Measurements from ENCODE around the gene SLC48A1.
A peak's percentile ranks its signal among the peaks of the same experiment; 100 is the strongest.

The SLC48A1 gene

DNA sequence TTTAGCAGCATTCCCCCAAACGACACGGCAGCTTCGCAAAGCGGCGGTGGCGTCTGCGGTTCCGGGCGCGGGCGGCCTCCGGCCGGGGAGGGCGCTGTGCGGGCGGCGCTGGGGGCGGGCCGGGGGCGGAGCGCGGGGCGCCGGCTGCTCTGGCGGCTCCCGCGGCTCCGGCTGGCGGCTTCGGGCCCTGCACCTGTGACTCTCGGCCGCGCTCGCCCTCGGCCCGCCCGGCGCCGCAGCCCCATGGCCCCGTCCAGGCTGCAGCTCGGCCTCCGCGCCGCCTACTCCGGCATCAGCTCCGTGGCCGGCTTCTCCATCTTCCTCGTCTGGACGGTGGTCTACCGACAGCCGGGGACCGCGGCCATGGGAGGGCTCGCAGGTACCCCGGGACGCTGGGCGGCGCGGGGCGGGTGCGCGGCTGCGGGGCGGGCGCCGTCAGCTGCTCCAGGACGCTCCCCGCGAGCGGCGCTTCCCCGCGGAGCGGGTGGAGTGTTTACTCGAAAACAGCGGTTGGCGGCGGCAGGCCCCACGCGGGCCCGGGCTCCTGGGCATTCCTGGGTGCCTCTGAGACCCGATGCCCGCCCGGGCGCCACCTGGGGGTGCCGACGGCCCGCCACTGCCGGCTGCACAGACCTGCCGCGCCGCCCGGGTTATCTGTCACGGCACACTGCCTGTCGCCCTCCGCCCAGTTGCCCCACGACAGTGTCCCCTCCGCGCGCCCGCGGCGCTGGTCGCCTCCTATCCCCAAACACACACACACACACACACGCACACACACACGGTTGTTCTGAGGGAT is at the start of gene SLC48A1:
Gene SLC48A1 (plus strand): TSS at position 177 of the 796 bp plus-strand sequence. CDS start 67 bp downstream, at position 244.
- peak; percentile 71 to 72 for DNase-seq

DNA sequence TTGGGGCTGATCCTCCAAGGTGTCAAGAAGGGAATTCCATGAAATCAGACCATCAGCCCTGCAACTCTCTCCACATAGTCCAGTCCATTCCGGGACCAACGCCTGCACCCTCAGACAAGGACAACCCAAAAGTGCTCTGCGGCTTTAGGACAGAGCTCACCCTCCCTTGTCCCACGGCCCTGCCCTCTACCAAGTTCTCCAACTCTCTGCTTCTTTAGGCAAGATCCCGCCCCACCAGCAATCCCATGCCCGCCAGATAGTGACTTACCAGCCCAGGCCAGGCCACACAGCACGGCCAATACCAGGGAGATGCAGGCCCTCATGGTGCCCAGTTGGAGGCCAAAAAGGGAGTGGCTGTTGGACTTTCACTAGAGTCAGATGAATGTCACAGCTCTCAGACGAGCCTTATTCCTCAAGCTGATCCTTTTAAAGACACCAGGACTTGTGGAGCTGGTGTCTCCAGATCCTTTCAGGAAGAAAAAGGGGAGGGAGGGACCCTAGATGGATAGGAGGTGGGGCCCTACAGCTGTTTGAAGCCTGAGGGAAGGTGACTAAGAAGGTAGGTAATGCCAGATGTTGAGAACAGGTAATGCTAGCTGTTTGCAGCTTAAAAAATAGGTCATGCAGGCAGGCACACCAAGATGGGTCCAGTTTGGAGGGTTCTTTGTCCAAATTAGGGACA is 47.8 kb upstream of the SLC48A1 start, which contains the start of gene ENDOU:
Gene ENDOU (minus strand): TSS at position 400 of the 682 bp plus-strand sequence. CDS start 77 bp downstream, at position 323.
- no peak for DNase-seq

DNA sequence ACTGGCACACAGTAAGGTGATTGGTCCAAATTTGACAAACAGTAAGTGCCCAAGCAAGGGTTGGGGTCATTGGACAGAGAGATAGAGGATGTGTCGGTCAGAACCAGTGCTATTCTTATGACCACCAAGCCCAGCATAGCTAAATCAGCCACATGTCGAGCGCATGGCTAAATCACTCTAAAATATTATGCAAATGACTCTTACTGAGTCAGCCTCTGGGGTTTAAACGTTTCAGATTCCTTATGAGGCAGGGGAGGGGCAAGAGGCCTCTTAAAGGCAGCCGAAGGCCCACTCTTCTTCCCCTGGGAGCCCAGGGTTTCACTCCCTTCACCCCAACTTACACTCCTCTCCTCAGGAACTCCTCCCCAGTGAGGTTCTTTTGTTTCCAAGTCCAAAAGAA is 47.1 kb upstream of the SLC48A1 start:
- no peak for DNase-seq

DNA sequence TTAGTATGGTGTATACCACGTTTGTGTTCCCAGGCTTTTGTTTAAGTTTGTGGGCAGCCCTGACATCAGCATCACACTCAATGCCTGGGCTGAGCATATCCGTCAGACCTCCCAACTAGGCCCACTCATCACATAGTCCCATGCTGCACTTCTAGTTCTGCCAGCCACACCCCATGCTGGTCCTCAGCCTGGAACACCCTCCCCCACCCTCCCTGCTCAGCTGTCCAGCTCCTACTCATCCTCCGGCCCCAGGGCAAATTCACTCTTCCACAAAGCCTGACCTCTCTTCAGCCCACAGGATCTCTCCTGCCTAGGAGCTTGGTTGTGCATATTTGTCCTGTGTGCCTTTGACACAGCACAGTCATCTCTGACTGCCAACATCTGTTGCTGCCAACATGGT is 43.8 kb upstream of the SLC48A1 start:
- no peak for DNase-seq

DNA sequence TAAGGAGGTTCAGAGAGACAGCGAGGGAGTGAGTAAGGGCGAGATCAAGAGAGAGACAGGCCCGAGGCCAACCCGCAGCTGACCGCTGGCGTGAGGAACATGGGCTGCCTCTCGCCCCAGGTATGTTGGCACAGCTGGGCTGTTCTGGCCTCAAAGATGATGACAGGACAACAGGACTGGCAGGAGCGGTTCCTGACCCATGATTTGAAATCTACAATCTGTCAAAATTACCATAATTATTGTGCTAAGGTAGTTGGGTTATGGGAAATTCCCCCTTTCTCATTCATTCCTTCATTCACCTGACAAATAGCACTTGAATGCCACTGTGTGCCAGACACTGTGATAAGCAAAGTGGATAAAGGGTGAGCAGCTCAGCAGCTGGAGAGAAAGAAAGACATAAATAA is 42.7 kb upstream of the SLC48A1 start:
- DNase-seq: no peak

DNA sequence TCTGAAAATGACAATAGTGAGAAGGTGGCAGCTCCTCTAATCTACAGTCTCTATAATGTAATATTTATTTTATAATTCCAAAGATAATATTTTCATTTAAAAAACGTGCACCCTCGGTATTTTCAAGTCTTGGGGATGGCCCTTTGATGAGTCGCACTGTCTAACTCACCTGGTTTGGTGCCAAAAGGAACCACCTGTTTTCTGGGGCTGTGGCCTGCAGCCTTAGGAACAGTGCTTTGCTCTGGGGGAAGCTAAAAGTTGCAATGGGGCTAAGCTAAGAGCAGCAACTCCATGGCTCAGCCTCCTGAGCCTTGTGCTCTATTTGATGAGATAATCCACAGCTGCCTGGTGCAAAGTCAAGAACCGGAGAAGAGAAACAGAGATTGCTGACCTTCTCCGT is 41.3 kb upstream of the SLC48A1 start:
- no peak for DNase-seq

DNA sequence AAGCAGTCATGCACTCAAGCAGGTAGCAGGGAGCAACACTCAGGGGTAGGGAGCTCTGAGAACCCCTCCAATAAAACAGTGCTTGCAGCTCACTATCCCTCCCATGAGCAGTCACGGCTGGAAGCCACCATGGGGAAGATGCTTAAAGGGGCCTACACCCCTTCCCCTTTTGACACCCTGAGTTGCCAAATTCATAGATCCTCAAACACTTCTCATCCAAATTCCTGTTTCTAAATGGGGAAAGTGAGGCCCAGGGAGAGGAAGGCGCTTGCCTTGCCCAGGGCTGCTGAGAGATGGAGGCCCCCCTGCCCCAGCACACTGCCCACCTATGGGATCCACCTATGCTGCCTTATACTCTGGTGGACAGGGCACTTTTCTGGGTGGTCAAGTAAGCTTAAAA is 40.5 kb upstream of the SLC48A1 start:
- no peak for DNase-seq

DNA sequence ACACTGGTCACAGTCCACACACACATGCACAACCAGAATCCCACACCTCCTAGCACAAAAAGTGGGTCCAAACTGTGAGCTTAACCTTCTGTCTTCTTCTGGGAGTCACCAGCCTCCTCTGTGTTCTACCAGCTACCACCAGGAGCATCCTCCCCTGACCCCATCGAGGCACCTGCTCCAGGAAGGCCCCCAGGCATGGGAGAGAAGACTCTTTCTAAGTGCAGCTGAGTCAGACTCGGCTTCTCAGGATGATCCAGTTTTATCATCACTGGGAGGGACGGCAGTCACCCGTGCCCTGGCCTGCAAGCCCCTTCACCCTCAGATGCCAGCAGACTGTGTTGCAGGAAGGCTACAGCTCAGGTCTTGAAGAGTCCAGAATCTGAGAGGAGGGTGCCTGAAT is 39.9 kb upstream of the SLC48A1 start:
- DNase-seq: no peak

DNA sequence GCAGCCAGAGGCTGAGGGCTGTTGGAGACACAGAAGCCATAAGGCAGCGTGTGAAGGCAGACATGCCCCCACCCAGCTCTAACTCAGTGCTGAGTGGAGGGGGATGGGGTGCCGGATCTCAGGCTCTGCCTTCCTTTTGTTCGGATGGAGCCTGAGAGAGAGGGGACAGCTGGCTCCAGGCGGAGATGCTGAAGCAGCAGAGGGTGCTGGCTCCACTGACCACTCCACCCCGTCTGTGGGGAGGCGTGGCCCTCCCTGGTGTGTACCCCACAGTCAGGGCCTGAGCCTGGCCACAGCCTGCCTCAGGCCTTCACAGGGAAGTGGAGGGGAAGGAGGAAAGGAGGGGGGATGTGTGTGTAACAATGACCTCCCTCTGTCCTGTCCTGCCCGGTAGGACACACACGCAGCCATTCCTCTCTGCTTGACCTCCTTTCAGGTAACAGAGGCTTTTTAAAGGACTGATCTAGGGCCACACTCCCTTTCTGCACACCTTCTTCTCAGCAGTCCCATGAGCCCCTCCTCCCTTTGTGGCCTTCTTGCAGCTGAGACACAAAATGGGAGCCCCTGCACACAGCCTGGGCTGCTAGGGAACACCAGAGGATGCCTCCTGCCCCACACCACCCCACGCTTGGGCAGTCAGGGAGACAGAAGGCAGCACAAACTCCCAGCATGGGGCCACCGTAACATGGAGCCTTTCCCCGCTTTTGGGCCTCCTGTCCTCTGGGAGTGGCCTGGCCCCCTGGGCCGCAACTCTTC is 38.1 kb upstream of the SLC48A1 start:
- DNase-seq: no peak

DNA sequence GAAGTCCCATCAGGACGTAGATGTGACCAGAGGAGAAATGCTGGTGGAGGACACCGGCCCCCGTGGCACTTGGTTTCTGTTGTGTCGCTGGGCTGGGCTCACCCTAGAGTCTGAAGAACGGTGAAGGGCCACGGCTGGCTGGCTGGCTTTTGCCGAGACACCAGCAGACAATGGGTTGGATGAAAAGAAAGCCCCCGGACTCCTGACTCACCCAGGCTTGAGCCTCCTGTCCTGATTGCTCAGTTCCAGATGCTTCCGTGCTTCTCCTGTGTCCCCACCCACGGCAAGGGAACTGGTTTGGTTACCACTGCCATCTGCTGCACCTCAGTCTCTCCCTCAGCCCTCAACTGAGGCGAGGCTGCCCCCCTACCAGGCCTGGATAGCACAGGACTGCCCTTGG is 37.4 kb upstream of the SLC48A1 start:
- no peak for DNase-seq

DNA sequence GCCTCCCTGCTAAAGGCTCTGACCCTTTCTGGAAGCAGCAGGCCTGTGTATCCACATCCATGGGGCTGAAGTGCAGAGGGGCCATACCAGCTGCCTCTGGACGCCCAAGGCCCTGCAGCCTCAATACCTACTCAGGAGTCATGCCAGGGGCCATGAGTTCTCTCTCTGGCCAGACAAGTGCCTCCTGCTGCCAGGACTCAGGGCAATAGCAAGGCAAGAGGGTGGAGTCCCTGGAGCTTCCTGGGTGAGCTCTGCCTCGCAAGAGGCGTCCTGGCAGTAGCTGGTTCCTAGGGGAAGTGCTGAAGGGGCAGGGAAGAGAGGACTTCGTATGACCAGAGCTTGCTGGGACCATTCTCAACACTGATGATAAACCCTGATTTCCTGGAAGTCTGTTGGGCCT is 36.8 kb upstream of the SLC48A1 start:
- no peak for DNase-seq

DNA sequence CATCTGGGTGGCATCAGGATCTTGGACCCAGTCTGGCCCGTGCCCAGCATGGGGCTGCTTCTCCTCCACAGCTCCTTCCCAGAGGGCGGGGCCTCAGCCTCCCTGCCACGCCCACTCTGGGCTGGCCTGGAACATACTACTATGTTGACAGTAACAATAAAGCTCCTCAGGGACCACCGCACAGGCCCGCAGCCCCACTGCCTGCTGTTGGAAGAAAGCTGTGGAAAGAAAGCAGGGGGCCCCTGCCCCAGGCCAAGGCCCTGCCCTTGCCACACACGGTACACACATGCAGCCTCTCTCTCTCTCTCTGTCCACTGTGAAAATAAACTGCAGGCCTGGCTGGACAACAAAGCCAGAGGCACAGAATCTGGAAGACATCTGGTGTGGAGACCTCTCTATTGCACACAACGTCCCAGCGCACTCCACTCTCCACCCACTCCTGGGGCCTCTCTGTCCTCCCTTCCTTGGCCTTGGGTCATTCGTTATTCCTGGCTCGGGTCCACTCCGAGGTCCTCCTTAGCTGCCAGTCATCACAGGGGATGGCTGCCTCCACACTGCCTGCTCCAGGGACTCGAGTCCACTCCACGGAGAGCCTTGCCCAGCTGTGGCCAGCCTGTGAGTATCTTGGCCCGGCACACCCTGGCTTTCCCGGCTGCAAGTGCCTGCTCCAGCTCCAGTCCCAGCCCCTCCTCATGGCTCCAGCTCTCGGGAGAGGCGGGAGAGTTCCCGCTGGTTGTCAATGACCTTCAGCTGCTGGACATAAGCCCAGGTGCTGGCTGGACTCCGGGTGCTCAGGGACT is 36.0 kb upstream of the SLC48A1 start:
- DNase-seq: no peak

DNA sequence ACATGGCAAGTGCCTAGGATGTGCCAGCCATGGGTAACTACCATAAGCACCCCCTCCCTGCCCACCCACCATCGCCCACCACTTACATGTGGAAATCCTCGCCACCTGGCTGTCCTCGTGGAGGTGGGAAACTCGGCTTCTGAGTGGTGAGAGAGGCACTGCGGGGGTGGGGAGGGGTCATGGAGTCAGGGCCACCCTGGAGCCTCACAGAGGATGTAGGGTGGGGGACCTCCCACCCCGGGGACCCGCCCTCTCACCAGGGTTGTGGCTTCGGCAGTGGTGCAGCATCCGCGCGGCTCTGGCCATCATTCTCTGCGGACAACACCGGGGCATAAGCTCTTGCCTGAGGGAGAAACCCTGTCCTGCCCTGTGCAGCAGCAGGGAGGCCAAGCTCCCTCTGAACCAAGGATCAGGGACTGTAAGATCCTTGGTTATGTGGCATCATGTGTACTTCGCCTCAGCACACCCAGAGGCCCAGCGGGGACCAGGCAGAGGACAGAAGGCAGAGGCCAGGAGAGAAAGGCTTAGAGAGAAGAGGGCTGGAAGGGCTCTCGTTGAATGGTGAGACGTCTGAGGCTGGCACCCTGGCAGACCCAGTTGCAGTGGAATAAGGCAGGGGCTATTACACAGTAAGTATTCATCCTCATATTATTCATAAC is 35.0 kb upstream of the SLC48A1 start:
- DNase-seq: no peak

DNA sequence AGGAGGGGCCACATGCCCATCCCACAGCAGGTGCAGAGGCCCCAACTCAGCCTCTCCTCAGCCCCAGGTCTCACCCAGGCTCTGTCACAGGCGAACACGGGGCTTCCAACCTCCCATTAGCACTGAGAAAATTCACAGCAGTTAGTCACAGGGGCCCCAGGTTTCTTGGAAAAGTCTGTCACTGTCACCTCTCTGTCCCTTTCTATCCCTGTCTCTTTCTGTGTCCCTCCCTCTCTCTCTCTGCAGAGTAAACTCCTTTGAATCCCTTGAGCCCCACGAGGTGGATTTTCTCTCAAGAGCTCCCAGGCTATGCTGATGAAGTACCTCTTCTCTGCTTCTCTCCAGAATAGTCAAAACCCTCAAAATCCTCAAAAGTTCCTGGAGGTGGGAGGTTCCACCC is 33.7 kb upstream of the SLC48A1 start:
- DNase-seq: no peak

DNA sequence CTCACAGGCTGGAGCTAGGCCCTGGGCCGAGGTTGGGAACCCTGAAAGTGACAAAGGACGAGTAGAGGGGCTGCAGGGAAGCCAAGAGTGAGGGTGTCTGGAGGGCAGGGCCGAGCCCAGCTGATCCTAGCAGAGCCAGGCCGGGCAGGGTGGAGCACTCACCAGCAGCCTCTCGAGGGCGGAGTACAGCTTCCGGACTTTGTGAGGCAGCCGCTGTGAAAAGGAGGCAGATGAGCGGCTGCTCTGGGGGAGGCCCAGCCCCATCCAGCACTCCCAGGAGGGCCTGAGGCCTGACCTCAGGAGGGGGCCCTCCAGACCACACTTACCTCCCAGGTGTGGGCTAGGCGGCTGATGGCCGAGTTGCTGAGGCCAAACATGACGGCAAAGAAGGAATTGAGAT is 33.1 kb upstream of the SLC48A1 start:
- no peak for DNase-seq

DNA sequence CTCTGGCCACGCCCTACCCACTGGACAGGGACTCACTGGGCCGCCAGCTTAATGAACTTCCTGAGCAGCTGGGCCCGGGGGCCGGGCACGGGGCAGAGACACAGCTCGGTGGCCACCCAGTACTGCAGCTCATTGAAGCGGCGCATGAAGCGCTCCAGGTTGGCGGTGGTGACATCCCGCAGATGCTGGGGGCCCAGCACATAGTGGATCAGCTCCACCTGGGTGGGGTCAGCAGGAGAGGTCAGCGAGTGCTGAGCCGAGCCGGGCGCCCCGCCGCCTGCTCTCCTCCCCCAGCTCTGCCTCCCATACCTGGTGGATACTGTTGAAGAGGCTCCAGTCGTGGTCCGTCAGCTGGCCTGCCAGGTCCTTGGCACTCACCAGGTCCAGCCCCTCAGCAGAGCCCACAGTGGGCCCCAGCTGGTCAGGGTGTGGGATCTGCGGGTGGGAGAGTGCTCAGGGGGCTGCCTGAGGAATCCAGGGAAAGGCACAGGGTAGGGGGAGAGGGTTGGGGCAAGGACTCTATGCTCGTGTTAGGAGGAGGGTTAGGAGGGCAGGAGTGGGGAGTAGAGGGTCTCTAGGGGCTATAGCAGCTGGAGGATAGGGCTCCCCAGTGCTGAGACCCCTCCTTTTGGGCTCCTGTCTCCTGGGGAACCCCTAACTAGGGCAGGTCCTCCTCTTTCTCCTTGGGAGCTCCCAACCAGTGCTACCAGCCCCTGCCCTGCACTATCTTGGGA is 32.3 kb upstream of the SLC48A1 start:
- no peak for DNase-seq

DNA sequence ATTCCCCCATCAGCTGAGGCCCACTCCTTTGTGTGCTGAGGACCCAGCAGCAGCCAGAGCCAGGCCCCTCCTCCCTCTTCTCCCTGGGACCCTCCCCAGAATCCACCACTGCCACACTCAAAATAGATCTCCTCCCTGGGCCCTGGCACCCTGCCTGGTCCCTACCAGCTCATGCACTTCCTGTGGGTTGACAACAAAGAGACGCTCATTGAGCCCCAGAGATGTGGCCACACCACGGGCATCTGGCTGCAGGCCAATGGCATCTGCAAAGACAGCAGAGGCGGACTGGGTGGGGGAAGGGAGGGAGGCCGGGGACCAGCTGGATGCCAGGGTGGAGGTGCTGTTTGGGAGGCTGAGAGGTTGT is 31.7 kb upstream of the SLC48A1 start:
- DNase-seq: peak; percentile 74 to 81

DNA sequence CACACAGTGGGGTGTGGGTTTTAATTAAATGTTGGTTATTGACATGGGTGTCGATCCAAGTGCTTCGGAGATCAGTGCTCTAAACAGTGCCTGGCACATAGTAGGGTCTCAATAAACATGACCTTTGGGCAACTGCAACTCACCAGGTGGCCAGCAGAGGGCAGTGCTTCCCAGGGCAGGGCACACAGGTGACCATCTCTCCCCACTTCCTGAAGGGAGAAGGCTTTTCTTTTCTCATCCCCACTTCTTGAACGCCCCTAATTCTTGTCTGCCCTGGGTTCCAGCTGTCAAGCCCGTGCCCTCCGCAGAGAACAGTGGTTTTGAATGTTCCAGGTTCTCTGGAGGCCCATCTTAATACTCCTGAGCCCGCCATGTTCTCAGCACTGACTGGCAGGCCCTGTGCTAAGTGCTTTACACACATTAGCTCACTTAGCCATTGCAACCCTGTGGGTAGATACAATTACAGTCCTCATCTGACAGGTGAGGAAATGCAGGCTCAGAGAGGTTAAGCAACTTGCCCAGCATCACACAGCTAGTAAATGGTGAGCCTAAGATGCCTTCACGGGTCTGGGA is 30.7 kb upstream of the SLC48A1 start:
- peak; percentile 67 to 76 for DNase-seq

DNA sequence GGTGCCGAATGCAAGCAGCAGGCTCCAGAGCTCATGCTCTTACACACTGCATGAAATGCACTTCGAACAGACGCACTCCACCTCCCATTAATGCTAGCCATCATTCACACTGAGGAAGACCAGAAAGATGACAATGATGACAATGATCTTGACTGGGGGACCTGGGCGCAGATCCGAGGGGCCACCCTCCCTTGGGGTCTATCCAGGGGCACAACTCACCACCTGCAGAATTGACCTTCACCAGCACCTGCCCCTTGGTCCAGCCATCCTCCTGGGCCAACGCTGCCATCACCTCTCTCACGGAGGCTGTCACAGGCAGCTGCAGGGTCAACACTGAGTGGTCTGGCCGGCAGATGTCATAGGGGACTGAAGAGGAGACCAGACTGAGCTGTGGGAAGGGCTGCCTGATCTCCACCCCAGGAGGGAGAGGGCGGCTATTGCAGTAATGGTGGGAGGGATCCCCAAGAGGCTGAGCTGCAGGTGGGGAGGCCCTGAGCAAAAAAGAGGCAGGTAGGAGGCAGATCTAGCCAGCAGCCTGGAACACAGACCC is 29.7 kb upstream of the SLC48A1 start:
- no peak for DNase-seq

DNA sequence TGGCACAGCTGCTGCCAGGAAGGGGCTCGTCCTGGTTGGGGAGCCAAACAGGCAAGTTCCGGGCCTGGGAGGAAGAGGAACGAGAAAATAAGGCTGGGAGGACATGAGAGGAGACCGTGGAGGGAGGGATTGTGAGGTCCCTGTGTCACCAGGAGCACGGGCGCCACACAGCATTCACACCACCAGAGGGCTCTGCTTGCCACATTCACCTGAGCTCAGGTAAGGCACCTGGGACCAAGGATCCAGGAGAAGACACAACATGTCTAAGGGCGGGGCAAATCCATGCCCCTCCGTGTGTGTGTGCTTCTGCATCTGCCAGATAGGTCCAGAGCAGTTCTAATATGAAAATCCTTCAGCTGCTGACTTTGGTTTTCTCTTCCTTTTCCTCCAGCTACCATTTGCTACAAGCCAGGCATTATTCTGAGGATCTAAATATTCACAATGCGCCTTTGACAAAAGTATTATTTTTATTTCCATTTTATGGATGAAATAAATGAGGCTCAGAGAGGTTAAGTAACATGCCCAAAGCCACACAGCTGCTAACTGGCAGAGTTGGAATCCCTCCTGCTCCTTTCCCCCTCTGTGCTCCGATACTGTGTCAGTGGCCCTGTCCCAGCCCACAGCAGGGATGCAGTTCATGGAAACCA is 28.9 kb upstream of the SLC48A1 start:
- DNase-seq: peak; percentile 70 to 73

Data from CD4-positive, alpha-beta T cell treated with Interleukin-4 for 1 hour (primary cell).